ENCODE measurements around the gene EFCAB11.

DNA sequence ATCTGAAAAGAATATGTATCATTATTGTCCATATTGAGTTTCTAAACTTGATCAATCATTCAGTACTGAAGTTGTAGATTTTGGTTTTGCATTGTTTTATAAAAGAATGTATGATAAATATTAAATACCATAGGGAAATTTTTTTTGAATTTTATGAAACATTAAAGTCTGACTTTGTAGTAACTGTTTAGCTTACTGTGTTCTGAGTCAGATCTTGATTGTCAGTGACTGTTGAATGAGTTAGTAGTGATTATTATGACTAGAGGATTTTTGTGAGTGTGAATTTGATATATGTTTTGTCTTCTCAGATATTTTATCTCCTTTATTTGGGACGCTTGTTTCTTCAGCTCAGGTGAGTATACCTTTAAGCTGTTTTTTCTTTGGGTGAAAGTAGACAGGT lies 11.3 kb upstream of the EFCAB11 start:
- TF ChIP-seq, protein P1, sequence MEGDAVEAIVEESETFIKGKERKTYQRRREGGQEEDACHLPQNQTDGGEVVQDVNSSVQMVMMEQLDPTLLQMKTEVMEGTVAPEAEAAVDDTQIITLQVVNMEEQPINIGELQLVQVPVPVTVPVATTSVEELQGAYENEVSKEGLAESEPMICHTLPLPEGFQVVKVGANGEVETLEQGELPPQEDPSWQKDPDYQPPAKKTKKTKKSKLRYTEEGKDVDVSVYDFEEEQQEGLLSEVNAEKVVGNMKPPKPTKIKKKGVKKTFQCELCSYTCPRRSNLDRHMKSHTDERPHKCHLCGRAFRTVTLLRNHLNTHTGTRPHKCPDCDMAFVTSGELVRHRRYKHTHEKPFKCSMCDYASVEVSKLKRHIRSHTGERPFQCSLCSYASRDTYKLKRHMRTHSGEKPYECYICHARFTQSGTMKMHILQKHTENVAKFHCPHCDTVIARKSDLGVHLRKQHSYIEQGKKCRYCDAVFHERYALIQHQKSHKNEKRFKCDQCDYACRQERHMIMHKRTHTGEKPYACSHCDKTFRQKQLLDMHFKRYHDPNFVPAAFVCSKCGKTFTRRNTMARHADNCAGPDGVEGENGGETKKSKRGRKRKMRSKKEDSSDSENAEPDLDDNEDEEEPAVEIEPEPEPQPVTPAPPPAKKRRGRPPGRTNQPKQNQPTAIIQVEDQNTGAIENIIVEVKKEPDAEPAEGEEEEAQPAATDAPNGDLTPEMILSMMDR (IDR thresholded peaks at IDR 0.05), result no peak
- TF ChIP-seq POLR2A (IDR thresholded peaks at IDR 0.05) (no peak), POLR2AphosphoS5 (IDR thresholded peaks at IDR 0.05) (no peak)
